GM12878 (cell line): Measurements from ENCODE around the gene GATA2. TPM values are rescaled to one million over a fixed set of nuclear protein-coding genes. Genes with fewer than 3 reads are reported as not detected.

Source experiments
- ATAC-seq: fragments of 200-7000 bp; cut with Tn5 transposase; 3 replicates; pipeline ENCODE4 v1.9.1; 2020; ENCODE audit warnings: mild to moderate bottlenecking, moderate library complexity
- BruUV-seq: library from RNA; stranded (reverse); fragments of 400-500 nt; replicated peaks from 2 replicates; lab custom pipeline; 2021; lab: Mats Ljungman, UMichigan
- CTCF ChIA-PET: fragments of 300-600 bp; sonication (Branson Sonifier 250); formaldehyde crosslinking; extraction: SDS; loops from one replicate; lab custom pipeline; 2021; ENCODE audit warnings: inconsistent platforms; lab: Yijun Ruan, JAX
- POLR2A ChIA-PET: fragments of 350-600 bp; formaldehyde crosslinking; extraction: SDS; loops from one replicate; lab custom pipeline; 2021; ENCODE audit warnings: inconsistent platforms; lab: Charles Lee
- RAD21 ChIA-PET: fragments of 300-600 bp; sonication (Branson Sonifier 250); formaldehyde crosslinking; loops from one replicate; lab custom pipeline; 2023; ENCODE audit warnings: antibody characterized with exemption; ENCODE audit not compliant: unreplicated experiment; lab: Charles Lee
- SMC1A ChIA-PET: fragments of 300-600 bp; sonication (Branson Sonifier 250); formaldehyde crosslinking; loops from one replicate; lab custom pipeline; 2023; ENCODE audit not compliant: unreplicated experiment, uncharacterized antibody; lab: Charles Lee
- DNase-seq: peaks from one replicate; pipeline ENCODE4 v3.0.0-alpha.2; 2011; ENCODE audit warnings: low read depth, low spot score
- FAIRE-seq: peaks from 3 replicates; lab custom pipeline; 2011; peaks lifted over from hg19 to GRCh38; lab: Jason Lieb, UNC
- H2AFZ ChIP-seq: 2 replicates; pipeline ENCODE4 v1.6.0; 2011; ENCODE audit warnings: low read depth, low read length, control low read depth; ENCODE audit not compliant: control insufficient read depth
- H3K27ac ChIP-seq: 2 replicates; pipeline ENCODE4 v1.5.1; 2011; ENCODE audit warnings: control low read depth; ENCODE audit not compliant: control insufficient read depth, insufficient read depth
- H3K27me3 ChIP-seq, 2 experiments: replicated peaks in 1 of 2; 2 replicates each; pipeline versions ENCODE4 v1.6.0 to v1.6.1; 2011; ENCODE audit warnings: low read length in 1 of 2; ENCODE audit not compliant: control insufficient read depth in 2 of 2, insufficient read depth in 2 of 2
- H3K36me3 ChIP-seq, 2 experiments: 2 replicates each; pipeline ENCODE4 v1.5.1; 2011; ENCODE audit warnings: low read length in 1 of 2; ENCODE audit not compliant: control insufficient read depth in 2 of 2, insufficient read depth in 2 of 2
- H3K4me1 ChIP-seq: 2 replicates; pipeline ENCODE4 v1.6.1; 2011; ENCODE audit warnings: mild to moderate bottlenecking, low read length, moderate library complexity, mixed read lengths; ENCODE audit not compliant: control insufficient read depth, insufficient read depth
- H3K4me2 ChIP-seq: 2 replicates; pipeline ENCODE4 v1.6.0; 2011; ENCODE audit warnings: control low read depth; ENCODE audit not compliant: control insufficient read depth, insufficient read depth
- H3K4me3 ChIP-seq: fragments of 200-600 bp; sonication (generic); 2 replicates; pipeline ENCODE4 v1.5.1; 2016
- H3K79me2 ChIP-seq: 2 replicates; pipeline ENCODE4 v1.6.0; 2011; ENCODE audit warnings: low read length; ENCODE audit not compliant: control insufficient read depth, insufficient read depth
- H3K9ac ChIP-seq: 2 replicates; pipeline ENCODE4 v1.8.0; 2011; ENCODE audit warnings: low read length, control low read depth, mixed read lengths; ENCODE audit not compliant: control insufficient read depth, insufficient read depth
- H3K9me3 ChIP-seq: replicated peaks from 3 replicates; pipeline ENCODE4 v1.5.1; 2011; ENCODE audit warnings: mild to moderate bottlenecking, low read length; ENCODE audit not compliant: control insufficient read depth, insufficient read depth
- H4K20me1 ChIP-seq: 2 replicates; pipeline ENCODE4 v1.6.0; 2011; ENCODE audit not compliant: control insufficient read depth, insufficient read depth
- DPF2 ChIP-seq: fragments of 450-650 bp; IDR thresholded peaks from 2 replicates; pipeline ENCODE4 v1.6.1; 2017; ENCODE audit warnings: mild to moderate bottlenecking
- HDAC6 ChIP-seq: fragments of 200-600 bp; sonication (generic); IDR thresholded peaks from one replicate; pipeline ENCODE4 v1.8.0; 2017; ENCODE audit warnings: antibody characterized with exemption; ENCODE audit not compliant: unreplicated experiment
- IKZF1 ChIP-seq: fragments of 450-650 bp; conservative IDR thresholded peaks from 2 replicates; pipeline ENCODE4 v1.6.1; 2017; ENCODE audit warnings: antibody characterized with exemption, mild to moderate bottlenecking
- IKZF2 ChIP-seq, 2 experiments: fragments of 450-650 bp; IDR thresholded peaks; 2 replicates each; pipeline ENCODE4 v1.6.1; 2017; ENCODE audit warnings: mild to moderate bottlenecking in 2 of 2, moderate library complexity in 2 of 2
- JUNB ChIP-seq: IDR thresholded peaks from 2 replicates; pipeline ENCODE4 v1.6.1; 2016; ENCODE audit warnings: antibody characterized with exemption, mild to moderate bottlenecking
- JUND ChIP-seq: IDR thresholded peaks from 2 replicates; pipeline ENCODE4 v1.6.1; 2012; ENCODE audit warnings: low read depth, mild to moderate bottlenecking, low read length, improper control_type of control experiment, moderate library complexity
- KAT2A ChIP-seq: conservative IDR thresholded peaks from 2 replicates; pipeline ENCODE4 v1.6.1; 2011; ENCODE audit warnings: low read depth, low read length; ENCODE audit not compliant: control insufficient read depth
- KDM1A ChIP-seq: fragments of 200-600 bp; sonication (generic); IDR thresholded peaks from 2 replicates; pipeline ENCODE4 v1.6.1; 2016; ENCODE audit warnings: borderline replicate concordance
- LARP7 ChIP-seq: fragments of 450-650 bp; IDR thresholded peaks from 2 replicates; pipeline ENCODE4 v1.6.1; 2017; ENCODE audit warnings: mild to moderate bottlenecking
- PAX5 ChIP-seq: IDR thresholded peaks from 2 replicates; pipeline ENCODE4 v1.6.1; 2011; ENCODE audit warnings: low read depth, low read length, borderline replicate concordance
- PML ChIP-seq: IDR thresholded peaks from 2 replicates; pipeline ENCODE4 v1.6.1; 2012; ENCODE audit warnings: low read length, inconsistent platforms
- RELA ChIP-seq: fragments of 450-650 bp; IDR thresholded peaks from 2 replicates; pipeline ENCODE4 v1.8.0; 2014; ENCODE audit warnings: borderline replicate concordance; ENCODE audit not compliant: partially characterized antibody
- SIX5 ChIP-seq: IDR thresholded peaks from 2 replicates; pipeline ENCODE4 v1.6.1; 2011; ENCODE audit warnings: mild to moderate bottlenecking, low read depth, low read length, moderate library complexity; ENCODE audit not compliant: severe bottlenecking
- SMAD1 ChIP-seq: fragments of 450-650 bp; IDR thresholded peaks from 2 replicates; pipeline ENCODE4 v1.6.1; 2018; ENCODE audit warnings: mild to moderate bottlenecking, low read depth; ENCODE audit not compliant: partially characterized antibody
- TCF3 ChIP-seq: IDR thresholded peaks from 2 replicates; pipeline ENCODE4 v1.6.1; 2012; ENCODE audit warnings: low read depth, mild to moderate bottlenecking, low read length, borderline replicate concordance; ENCODE audit not compliant: insufficient read depth
- YBX1 ChIP-seq: fragments of 450-650 bp; IDR thresholded peaks from 2 replicates; pipeline ENCODE4 v1.6.1; 2016; ENCODE audit warnings: antibody characterized with exemption
- WGBS: methylation state at CpG from one replicate; pipeline ENCODE4 v1.1.6; 2016; ENCODE audit warnings: low lambda C conversion rate; ENCODE audit not compliant: insufficient replicate concordance, insufficient coverage; ENCODE audit errors: missing lambda C conversion rate; 5-methylcytosine and 5-hydroxymethylcytosine counted together
- in situ Hi-C: fragments of 300-500 bp; cut with MboI; formaldehyde crosslinking; loops from 9 replicates; pipeline ENCODE4 v1.14.3; 2018; ENCODE audit warnings: mixed read lengths
- intact Hi-C: fragments of 100-400 bp; cut with micrococcal nuclease; formaldehyde crosslinking; loops from one replicate; pipeline ENCODE4 v1.14.2; 2022; ENCODE audit not compliant: unreplicated experiment
- polyA plus RNA-seq, 11 experiments: library from polyadenylated mRNA; depleted of rRNA in 4 of 11; unstranded in 6 of 11; stranded (reverse) in 5 of 11; fragments of >200 nt; fragmentation: Nextera tagmentation in 4 of 11; fragmentation: Illumina TruSeq in 1 of 11; extraction: Ambion mirVana in 4 of 11; extraction: Trizol in 1 of 11; gene quantifications; 1 replicate in 1 of 11; 2 replicates in 10 of 11; pipeline versions ENCODE4 v1.2.1 to v1.2.3, GENCODE V29; 2011 to 2016; ENCODE audit warnings: inconsistent platforms in 2 of 11, missing spikeins in 2 of 11, low read depth in 1 of 11
- total RNA-seq, 4 experiments: library from RNA; depleted of rRNA in 3 of 4; stranded (reverse); fragments of >200 nt in 3 of 4; fragmentation: Illumina TruSeq in 1 of 4; extraction: Trizol in 1 of 4; gene quantifications; 2 replicates each; pipeline versions ENCODE4 v1.2.1 to v1.2.3, GENCODE V29; 2013 to 2021
- TF ChIP-seq, protein P1 (sequence below): IDR thresholded peaks from 2 replicates; pipeline ENCODE4 v1.6.1; 2012; ENCODE audit warnings: mild to moderate bottlenecking, low read depth, low read length
- TF ChIP-seq, protein P2 (sequence below): IDR thresholded peaks from 2 replicates; pipeline ENCODE4 v1.6.1; 2012; ENCODE audit warnings: low read depth, low read length, improper control_type of control experiment
- TF ChIP-seq, protein P3 (sequence below), 3 experiments: IDR thresholded peaks in 2 of 3; conservative IDR thresholded peaks in 1 of 3; 2 replicates each; pipeline ENCODE4 v1.5.1; 2011; ENCODE audit warnings: low read depth in 3 of 3, low read length in 3 of 3, mild to moderate bottlenecking in 3 of 3, control low read depth in 2 of 3, moderate library complexity in 2 of 3, inconsistent platforms in 1 of 3, mixed read lengths in 1 of 3; ENCODE audit not compliant: control insufficient read depth in 2 of 3, insufficient read depth in 1 of 3; ENCODE audit errors: extremely low read depth in 1 of 3

Gene GATA2
- total and polyA plus RNA-seq, 10 of the 15 experiments (the other 5 are each of a cell fraction or from before 2014, with no cell fraction given), result 0.56 TPM; not detected in 9

DNA sequence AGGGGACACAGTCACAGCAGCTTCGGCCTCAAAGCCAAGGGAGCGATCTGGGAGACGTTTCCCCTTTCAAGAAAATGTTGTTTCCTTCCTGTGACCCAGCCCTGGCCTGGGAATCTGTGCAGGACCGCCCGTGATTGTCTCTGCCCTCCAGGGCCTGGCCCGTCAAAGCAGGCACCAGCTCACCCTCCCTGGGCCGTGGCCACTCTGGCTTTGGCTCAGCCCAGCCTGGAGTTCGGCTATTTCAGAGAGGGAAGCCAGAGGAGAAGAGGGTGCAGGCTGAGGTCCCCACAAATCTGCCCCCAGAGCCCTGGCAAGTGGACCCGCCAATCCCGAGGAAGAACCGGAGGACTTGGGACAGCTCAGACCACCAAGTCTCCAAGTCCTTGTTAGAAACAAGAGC, 12.7 kb downstream of the GATA2 start (continued):
- TF ChIP-seq, protein P1, sequence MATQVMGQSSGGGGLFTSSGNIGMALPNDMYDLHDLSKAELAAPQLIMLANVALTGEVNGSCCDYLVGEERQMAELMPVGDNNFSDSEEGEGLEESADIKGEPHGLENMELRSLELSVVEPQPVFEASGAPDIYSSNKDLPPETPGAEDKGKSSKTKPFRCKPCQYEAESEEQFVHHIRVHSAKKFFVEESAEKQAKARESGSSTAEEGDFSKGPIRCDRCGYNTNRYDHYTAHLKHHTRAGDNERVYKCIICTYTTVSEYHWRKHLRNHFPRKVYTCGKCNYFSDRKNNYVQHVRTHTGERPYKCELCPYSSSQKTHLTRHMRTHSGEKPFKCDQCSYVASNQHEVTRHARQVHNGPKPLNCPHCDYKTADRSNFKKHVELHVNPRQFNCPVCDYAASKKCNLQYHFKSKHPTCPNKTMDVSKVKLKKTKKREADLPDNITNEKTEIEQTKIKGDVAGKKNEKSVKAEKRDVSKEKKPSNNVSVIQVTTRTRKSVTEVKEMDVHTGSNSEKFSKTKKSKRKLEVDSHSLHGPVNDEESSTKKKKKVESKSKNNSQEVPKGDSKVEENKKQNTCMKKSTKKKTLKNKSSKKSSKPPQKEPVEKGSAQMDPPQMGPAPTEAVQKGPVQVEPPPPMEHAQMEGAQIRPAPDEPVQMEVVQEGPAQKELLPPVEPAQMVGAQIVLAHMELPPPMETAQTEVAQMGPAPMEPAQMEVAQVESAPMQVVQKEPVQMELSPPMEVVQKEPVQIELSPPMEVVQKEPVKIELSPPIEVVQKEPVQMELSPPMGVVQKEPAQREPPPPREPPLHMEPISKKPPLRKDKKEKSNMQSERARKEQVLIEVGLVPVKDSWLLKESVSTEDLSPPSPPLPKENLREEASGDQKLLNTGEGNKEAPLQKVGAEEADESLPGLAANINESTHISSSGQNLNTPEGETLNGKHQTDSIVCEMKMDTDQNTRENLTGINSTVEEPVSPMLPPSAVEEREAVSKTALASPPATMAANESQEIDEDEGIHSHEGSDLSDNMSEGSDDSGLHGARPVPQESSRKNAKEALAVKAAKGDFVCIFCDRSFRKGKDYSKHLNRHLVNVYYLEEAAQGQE, result no peak
- TF ChIP-seq RELA, result no peak
- TF ChIP-seq SIX5, result no peak

DNA sequence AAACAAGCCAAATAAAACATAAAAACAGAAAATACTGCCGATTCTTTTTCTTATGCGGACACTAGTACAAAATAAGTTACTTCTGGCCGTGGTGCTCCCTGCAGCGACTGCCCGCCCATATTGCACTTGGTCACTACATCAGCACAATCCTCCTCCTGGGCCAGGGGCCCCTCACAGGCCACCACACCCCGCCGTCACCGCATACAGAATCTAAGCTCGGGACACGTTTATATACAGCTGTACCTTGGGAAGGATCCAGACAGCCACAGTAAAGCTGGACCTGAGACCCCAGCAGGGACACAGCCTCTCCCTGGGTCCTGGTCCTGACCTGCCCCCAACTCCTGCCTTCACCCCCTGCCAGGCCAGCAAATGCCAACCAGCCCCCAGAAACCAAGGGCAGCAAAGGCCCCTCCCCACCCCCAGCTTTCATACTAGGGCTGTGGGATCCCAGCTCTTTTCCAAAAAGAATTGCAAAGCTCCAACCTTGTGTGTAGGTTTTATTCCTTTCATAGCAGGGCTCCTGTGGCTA, 13.4 kb downstream of the GATA2 start:
- no peaks in the 10 kb centered on the region for H3K4me1 ChIP-seq
- WGBS, result 43% methylated on average over 10 of the region's 10 CpGs
- FAIRE-seq (no peak), DNase-seq (no peak), ATAC-seq (no peak)
- no peaks in the 10 kb centered on the region for H3K9me3 ChIP-seq
- no peak overlapping the region for H3K4me3 ChIP-seq
- SMC1A ChIA-PET, result no interaction called here
- H3K79me2 ChIP-seq, result no peaks in the 10 kb centered on the region
- no peak overlapping the region for H3K9ac ChIP-seq
- peaks cover 4 to 7% of the 10 kb centered on the region in 2 experiments for H3K27me3 ChIP-seq
- RAD21 ChIA-PET, result no interaction called here
- no peak overlapping the region for H2AFZ ChIP-seq
- no TSS peak for BruUV-seq
- POLR2A ChIA-PET, result interaction anchor here (0.7 kb wide), 1 partner anchor 413 kb away, joined by 3 read pairs; no protein-coding TSS in a partner anchor
- H3K27ac ChIP-seq, result no peak overlapping the region
- intact Hi-C loops (no loop called here), in situ Hi-C loops (no loop called here)
- no peak overlapping the region for H3K4me2 ChIP-seq
- H3K36me3 ChIP-seq, result no peaks in the 10 kb centered on the region
- no peaks in the 10 kb centered on the region for H4K20me1 ChIP-seq
- CTCF ChIA-PET, result no interaction called here
- TF ChIP-seq KDM1A (no peak), YBX1 (no peak), LARP7 (no peak), JUNB (no peak), HDAC6 (no peak), IKZF1 (no peak), KAT2A (no peak), PAX5 (no peak), TCF3 (no peak), DPF2 (no peak), IKZF2 (IDR thresholded peaks at IDR 0.05) (no peak), JUND (no peak), PML (no peak), SMAD1 (no peak)
- TF ChIP-seq, protein P2, sequence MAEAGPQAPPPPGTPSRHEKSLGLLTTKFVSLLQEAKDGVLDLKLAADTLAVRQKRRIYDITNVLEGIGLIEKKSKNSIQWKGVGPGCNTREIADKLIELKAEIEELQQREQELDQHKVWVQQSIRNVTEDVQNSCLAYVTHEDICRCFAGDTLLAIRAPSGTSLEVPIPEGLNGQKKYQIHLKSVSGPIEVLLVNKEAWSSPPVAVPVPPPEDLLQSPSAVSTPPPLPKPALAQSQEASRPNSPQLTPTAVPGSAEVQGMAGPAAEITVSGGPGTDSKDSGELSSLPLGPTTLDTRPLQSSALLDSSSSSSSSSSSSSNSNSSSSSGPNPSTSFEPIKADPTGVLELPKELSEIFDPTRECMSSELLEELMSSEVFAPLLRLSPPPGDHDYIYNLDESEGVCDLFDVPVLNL, result no peak
- TF ChIP-seq, protein P3, sequence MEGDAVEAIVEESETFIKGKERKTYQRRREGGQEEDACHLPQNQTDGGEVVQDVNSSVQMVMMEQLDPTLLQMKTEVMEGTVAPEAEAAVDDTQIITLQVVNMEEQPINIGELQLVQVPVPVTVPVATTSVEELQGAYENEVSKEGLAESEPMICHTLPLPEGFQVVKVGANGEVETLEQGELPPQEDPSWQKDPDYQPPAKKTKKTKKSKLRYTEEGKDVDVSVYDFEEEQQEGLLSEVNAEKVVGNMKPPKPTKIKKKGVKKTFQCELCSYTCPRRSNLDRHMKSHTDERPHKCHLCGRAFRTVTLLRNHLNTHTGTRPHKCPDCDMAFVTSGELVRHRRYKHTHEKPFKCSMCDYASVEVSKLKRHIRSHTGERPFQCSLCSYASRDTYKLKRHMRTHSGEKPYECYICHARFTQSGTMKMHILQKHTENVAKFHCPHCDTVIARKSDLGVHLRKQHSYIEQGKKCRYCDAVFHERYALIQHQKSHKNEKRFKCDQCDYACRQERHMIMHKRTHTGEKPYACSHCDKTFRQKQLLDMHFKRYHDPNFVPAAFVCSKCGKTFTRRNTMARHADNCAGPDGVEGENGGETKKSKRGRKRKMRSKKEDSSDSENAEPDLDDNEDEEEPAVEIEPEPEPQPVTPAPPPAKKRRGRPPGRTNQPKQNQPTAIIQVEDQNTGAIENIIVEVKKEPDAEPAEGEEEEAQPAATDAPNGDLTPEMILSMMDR (IDR thresholded peaks at IDR 0.05 in 2 of 3, conservative IDR thresholded peaks at IDR 0.05 in 1 of 3; ENCODE audit: control insufficient read depth in 2 of 3, extremely low read depth in 1 of 3, insufficient read depth in 1 of 3, low read depth in 3 of 3, low read length in 3 of 3), result no peak
